C4-2B (cell line): ENCODE results near the gene ILKAP.

Source experiments
- H3K27ac ChIP-seq: fragments of 450-650 bp; 2 replicates; pipeline ENCODE4 v1.5.1; 2017
- ZFX ChIP-seq: fragments of 450-650 bp; IDR thresholded peaks from 2 replicates; pipeline ENCODE4 v1.6.1; 2017
- TF ChIP-seq, protein P1 (sequence below): fragments of 450-650 bp; conservative IDR thresholded peaks from 2 replicates; pipeline ENCODE4 v1.5.1; 2017; ENCODE audit warnings: mild to moderate bottlenecking

Gene ILKAP

GRCh38 chr2:238168196-238169047 lies 35.1 kb downstream of the ILKAP start:
- TF ChIP-seq, protein P1, sequence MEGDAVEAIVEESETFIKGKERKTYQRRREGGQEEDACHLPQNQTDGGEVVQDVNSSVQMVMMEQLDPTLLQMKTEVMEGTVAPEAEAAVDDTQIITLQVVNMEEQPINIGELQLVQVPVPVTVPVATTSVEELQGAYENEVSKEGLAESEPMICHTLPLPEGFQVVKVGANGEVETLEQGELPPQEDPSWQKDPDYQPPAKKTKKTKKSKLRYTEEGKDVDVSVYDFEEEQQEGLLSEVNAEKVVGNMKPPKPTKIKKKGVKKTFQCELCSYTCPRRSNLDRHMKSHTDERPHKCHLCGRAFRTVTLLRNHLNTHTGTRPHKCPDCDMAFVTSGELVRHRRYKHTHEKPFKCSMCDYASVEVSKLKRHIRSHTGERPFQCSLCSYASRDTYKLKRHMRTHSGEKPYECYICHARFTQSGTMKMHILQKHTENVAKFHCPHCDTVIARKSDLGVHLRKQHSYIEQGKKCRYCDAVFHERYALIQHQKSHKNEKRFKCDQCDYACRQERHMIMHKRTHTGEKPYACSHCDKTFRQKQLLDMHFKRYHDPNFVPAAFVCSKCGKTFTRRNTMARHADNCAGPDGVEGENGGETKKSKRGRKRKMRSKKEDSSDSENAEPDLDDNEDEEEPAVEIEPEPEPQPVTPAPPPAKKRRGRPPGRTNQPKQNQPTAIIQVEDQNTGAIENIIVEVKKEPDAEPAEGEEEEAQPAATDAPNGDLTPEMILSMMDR, result no peak
- no peak for TF ChIP-seq ZFX
- no peak overlapping the region for H3K27ac ChIP-seq

DNA sequence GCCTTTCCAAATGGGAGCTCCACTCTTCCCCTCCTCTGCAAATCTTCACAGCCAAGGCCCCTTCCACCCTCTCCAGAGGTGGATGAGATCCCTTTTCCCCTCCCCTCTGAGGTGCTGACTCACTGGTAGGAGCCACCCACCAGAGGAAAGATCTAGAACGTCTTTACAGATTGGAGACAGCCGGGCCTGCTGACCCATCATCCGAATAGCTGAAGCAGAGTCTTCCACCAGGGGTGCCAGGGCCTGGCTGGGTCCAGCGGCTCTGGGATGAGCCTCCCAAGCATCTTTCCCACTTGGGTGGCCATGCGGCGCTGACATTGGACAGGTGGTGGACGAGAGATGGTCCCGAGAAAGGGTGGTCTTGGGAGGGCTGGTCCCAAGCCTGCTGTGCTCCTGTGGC lies 35.7 kb downstream of the ILKAP start:
- no peak for TF ChIP-seq ZFX
- TF ChIP-seq, protein P1, result no peak
- H3K27ac ChIP-seq, result no peak overlapping the region

- TF ChIP-seq, protein P1, result no peak
- no peak for TF ChIP-seq ZFX
- no peak overlapping the region for H3K27ac ChIP-seq
Measured at GRCh38 chr2:238167344-238167715, 36.2 kb downstream of the ILKAP start.

- no peak overlapping the region for H3K27ac ChIP-seq
Measured at GRCh38 chr2:238166391-238167343, 36.8 kb downstream of the ILKAP start.

GRCh38 chr2:238165288-238165921 lies 38.1 kb downstream of the ILKAP start:
- no peak for TF ChIP-seq ZFX
- TF ChIP-seq, protein P1, result no peak
- no peak overlapping the region for H3K27ac ChIP-seq

More at GRCh38 chr2:238166391-238167343, 36.8 kb downstream of the ILKAP start:
- TF ChIP-seq, protein P1, result no peak
- TF ChIP-seq ZFX, result no peak

- H3K27ac ChIP-seq, result no peak overlapping the region
- TF ChIP-seq, protein P1, result no peak
- no peak for TF ChIP-seq ZFX
Measured at GRCh38 chr2:238164906-238165287, 38.6 kb downstream of the ILKAP start.
